Effector memory CD4-positive, alpha-beta T cell (primary cell): ENCODE results near the gene TRIB2.

Experiments used
- DNase-seq, 3 donors: peaks; one replicate each; pipeline ENCODE4 v3.0.0-alpha.2; 2020
- H3K27ac ChIP-seq: 2 replicates; pipeline ENCODE4 v1.7.0; 2013; ENCODE audit warnings: mild to moderate bottlenecking, low read length, moderate library complexity; ENCODE audit not compliant: insufficient read depth, poor library complexity, severe bottlenecking
- H3K27me3 ChIP-seq: replicated peaks from 2 replicates; pipeline ENCODE4 v1.7.0; 2013; ENCODE audit warnings: mild to moderate bottlenecking, low read length; ENCODE audit not compliant: insufficient read depth, control insufficient read depth, poor library complexity, severe bottlenecking
- H3K36me3 ChIP-seq: 2 replicates; pipeline ENCODE4 v1.7.0; 2013; ENCODE audit warnings: mild to moderate bottlenecking, low read length, moderate library complexity; ENCODE audit not compliant: control insufficient read depth, insufficient read depth
- H3K4me1 ChIP-seq: 2 replicates; pipeline ENCODE4 v1.7.0; 2013; ENCODE audit warnings: low read length, mild to moderate bottlenecking; ENCODE audit not compliant: control insufficient read depth, insufficient read depth, poor library complexity, severe bottlenecking
- H3K4me3 ChIP-seq: 2 replicates; pipeline ENCODE4 v1.7.0; 2013; ENCODE audit warnings: low read length, low read depth, mild to moderate bottlenecking; ENCODE audit not compliant: insufficient read depth, poor library complexity, severe bottlenecking
- H3K9me3 ChIP-seq: 2 replicates; pipeline ENCODE4 v1.7.0; 2013; ENCODE audit warnings: mild to moderate bottlenecking, low read length, moderate library complexity; ENCODE audit not compliant: control insufficient read depth
- total RNA-seq, 3 donors: gene quantifications; one replicate each; lab custom pipeline; 2026; lab: John Stamatoyannopoulos, UW

TRIB2 gene
- 117 to 202 (median 159) reads per million in 3 donors for total RNA-seq

DNA sequence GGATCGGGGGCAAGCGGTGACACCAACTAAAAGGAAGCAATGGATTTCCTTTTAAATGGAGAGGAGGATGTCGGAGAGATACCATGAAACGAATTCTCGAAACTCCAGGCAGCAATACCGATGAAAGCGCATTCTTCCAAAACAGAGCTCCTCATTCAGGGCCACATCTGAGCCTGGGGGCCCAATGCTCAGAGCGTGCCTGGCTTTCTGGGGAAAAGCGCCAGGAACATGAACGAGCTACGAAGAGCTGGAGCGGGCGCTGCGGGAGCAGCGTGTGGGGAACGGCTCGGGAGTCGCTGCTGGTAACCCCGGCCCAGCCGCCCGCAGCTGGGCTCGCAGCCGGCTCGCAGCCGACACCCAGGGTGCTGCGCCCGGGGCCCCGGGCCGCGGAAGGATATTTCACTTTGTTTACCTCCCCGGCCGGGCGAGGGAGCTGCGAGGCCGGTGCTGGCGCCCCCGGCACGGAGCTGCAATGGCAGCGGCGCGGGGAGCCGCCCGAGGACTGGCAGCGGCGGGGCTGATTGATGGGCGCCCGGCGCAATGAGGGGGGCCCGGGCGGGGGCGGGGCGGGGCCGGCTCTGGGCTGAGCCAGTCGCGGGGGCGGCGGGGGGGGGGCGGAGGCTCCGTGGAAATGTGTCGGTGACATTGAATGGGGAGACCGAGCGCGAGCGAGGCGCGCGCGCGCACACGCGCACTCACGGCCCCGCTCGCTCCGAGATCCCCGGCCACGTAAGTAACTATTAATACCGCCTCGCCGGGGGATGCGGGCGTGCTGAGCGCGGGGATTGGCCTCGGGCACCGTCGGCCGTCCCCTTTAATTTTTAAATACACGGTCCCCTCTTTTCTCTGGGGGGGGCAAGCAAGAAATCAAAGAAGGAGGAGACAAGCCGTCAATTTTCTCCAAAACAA, at the start of gene TRIB2:
Gene TRIB2, plus strand, starts transcription at position 655 of the 909 bp plus-strand sequence. CDS start 1,372 bp downstream, outside the sequence.
- H3K27me3 ChIP-seq: no peaks in the 10 kb centered on the region
- DNase-seq: peak; percentile 87 to 93 (median 89)

DNA sequence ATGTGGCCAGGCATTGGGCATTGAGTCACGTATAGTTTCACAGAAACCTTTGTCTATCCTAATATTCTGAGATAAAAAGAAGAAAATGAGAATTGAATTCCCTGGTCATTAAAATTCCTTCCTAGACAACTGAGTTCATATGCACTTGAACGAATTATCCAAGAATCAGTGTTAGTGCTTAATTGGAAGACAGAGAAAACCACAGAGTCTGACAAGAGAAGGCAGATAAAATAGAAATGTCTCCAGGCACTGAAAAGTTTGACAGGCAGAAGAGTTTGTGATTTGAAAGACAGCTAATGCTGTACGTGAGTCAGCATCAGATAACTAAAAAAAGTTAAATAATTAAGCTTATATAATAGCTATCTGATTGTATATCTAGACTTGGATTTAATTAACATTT, 47.7 kb upstream of the TRIB2 start:
- no peaks in the 10 kb centered on the region for H3K36me3 ChIP-seq
- H3K4me1 ChIP-seq: no peaks in the 10 kb centered on the region
- no peak for DNase-seq
- no peak overlapping the region for H3K27ac ChIP-seq
- H3K9me3 ChIP-seq: no peaks in the 10 kb centered on the region
- no peaks in the 10 kb centered on the region for H3K27me3 ChIP-seq
- no peak overlapping the region for H3K4me3 ChIP-seq

More for the DNA sequence above, at the start of gene TRIB2:
- H3K4me3 ChIP-seq: peak within 1 kb of the TSS; percentile 94
- H3K4me1 ChIP-seq: peaks cover 17% of the 10 kb centered on the region
- peak within 1 kb of the TSS; percentile 80 for H3K27ac ChIP-seq
- no peaks in the 10 kb centered on the region for H3K9me3 ChIP-seq
- no peaks in the 10 kb centered on the region for H3K36me3 ChIP-seq

DNA sequence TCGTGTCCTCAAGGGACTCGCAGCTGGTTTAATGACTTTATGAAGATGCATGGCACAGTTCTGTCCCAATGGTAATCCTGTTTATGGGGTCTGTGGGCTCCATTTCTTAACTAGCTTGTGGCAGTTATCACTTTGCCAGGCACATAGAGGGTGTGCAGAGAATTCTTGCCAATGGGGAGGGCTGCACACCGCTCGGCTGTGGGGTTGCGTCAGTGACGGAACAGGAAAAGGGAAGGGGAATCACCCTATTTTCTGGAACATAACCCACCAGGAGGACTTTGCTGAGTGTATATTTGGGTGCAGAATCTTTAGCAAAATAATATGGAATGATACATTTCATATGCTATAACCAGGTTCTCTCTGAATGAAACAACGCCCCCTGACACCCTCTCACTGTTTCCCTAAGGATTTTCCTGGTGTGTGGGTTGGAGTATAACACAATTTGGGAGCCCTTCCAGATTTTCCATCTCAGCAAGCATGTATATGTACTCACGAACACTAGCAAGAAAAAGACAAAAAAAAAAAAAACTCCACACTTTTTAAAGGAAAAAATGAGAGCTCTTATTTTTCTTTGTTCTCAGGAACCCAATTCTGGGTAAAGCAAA, 43.9 kb upstream of the TRIB2 start:
- Histone ChIP-seq H3K27ac (no peak overlapping the region), H3K36me3 (no peaks in the 10 kb centered on the region), H3K4me3 (no peak overlapping the region), H3K9me3 (no peaks in the 10 kb centered on the region), H3K4me1 (no peaks in the 10 kb centered on the region), H3K27me3 (no peaks in the 10 kb centered on the region)
- DNase-seq: no peak

DNA sequence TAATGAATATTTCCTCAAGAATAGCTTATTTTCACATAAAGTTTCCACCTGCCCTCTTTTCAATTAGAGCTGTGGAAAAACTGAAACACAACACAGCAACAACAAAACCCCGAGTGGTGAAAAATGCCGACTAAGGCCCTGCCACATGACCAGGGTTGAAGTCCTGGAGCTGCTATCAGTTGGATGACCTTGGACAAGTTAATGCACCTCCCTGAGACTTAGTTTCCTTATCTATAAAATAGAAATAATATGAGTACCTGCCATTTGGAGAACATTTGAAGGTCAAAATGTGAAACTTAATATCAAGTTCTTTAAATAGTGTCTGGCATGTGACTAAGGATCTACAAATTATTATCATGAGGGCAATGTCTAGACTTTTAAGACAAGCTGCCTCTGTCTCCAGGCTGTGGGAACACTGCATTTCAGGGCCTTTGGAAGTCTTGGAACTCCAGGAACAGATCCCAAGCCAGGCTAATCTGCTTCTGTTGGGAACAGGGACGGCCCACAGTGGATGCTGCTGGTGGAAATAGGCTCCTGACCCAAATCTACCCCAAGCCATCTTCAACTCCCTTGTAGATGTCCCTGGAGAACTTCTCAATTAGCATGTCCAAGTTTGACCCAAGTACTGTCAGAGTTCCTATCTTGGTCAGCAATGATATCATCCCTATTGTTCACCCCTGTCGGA, 42.0 kb upstream of the TRIB2 start:
- H3K4me3 ChIP-seq: no peak overlapping the region
- no peaks in the 10 kb centered on the region for H3K4me1 ChIP-seq
- no peaks in the 10 kb centered on the region for H3K36me3 ChIP-seq
- no peak for DNase-seq
- no peaks in the 10 kb centered on the region for H3K9me3 ChIP-seq
- H3K27ac ChIP-seq: no peak overlapping the region
- no peaks in the 10 kb centered on the region for H3K27me3 ChIP-seq

DNA sequence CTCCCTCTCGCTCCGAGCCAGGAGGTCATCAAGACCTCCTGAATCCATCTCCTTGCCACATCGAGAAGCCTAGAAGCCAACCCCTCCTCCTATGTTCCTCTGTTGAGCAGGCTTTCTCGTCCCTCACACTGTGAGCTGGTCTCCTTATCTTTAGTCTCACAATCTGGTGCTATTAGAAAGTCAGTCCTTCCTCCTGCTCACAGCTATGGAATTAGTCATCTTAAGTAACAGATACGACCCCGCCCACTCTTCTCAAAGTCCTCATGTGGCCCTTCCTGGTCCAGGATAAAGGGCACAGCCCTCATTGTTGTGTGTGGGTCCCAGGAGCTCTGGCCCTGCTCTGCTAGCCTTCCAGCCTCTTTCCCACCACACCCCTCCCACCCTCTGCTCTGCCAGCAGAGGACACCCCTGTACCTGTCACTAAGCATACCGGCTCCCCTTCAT, 41.4 kb upstream of the TRIB2 start:
- H3K36me3 ChIP-seq: no peaks in the 10 kb centered on the region
- H3K4me1 ChIP-seq: no peaks in the 10 kb centered on the region
- H3K4me3 ChIP-seq: no peak overlapping the region
- no peaks in the 10 kb centered on the region for H3K27me3 ChIP-seq
- no peak overlapping the region for H3K27ac ChIP-seq
- no peaks in the 10 kb centered on the region for H3K9me3 ChIP-seq
- DNase-seq: no peak

DNA sequence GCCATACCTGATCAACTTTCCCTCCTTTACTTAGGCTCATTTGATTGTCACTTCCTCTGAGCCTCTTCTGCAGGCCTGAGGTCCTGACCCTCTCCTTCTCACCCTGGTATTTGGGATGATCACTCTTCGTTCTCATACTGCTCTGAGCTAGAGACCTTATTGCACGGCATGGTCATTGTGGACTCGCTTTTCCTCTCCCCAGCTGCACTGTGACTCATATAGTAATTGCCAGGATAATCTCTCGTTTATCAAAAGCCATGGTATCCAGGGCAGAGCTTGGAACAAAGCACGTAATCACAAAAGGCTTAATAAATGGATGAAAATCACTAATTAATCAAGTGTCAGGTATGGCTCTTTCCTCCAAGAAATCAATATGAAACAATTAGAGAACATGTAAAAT, 40.9 kb upstream of the TRIB2 start:
- Histone ChIP-seq H3K9me3 (no peaks in the 10 kb centered on the region), H3K4me3 (no peak overlapping the region), H3K36me3 (no peaks in the 10 kb centered on the region), H3K27ac (no peak overlapping the region), H3K4me1 (no peaks in the 10 kb centered on the region), H3K27me3 (no peaks in the 10 kb centered on the region)
- DNase-seq: no peak

GRCh38 chr2:12676771-12677170, 40.0 kb upstream of the TRIB2 start:
- Histone ChIP-seq H3K36me3 (no peaks in the 10 kb centered on the region), H3K4me3 (no peak overlapping the region), H3K27me3 (no peaks in the 10 kb centered on the region), H3K27ac (no peak overlapping the region), H3K9me3 (no peaks in the 10 kb centered on the region), H3K4me1 (no peaks in the 10 kb centered on the region)
- DNase-seq: no peak

DNA sequence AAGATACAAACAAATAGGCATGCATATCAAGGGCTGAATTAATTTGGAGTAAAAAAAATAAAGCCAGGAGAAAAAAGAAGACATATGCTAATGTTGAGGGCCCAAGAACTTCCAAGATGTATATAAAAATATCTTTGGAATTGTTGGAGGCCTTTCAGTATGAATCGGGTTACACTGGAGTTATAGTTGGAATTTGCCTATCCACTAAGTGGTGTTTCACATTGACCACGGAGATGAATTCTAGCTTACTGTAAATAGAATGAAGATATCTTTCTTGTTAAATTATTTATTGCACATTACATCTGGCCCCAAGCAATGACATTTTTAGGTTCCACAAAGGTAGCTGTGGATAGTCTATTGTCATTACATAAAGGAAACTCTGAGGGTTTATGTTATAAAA, 38.5 kb upstream of the TRIB2 start:
- Histone ChIP-seq H3K4me1 (no peaks in the 10 kb centered on the region), H3K9me3 (no peaks in the 10 kb centered on the region), H3K4me3 (no peak overlapping the region), H3K36me3 (no peaks in the 10 kb centered on the region), H3K27me3 (no peaks in the 10 kb centered on the region), H3K27ac (no peak overlapping the region)
- DNase-seq: no peak

DNA sequence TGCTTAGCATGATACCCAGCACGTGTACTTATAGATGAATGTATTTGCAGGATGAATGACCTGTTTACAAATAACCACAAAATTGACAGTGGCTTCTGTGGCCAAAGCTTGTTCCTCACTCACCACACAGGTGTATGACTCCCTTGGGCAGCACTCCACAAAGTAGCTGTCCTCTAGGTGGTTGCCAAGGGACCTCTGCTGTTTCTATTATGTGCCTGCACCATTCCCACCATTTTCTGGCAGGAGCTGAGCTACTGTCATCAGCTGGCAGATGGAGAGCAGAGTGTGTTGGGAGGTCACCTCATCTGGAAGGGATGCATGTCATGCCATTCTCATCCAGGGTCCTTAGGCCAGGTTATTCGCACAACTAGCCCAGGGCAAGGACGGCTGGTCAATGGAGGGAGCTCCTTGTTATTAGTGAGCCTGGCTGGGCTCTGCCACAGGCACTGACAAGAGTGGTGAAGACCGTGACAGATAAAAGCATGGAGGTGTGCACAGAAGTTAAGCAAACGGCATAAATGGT, 37.1 kb upstream of the TRIB2 start:
- Histone ChIP-seq H3K9me3 (no peaks in the 10 kb centered on the region), H3K27me3 (no peaks in the 10 kb centered on the region), H3K27ac (no peak overlapping the region), H3K36me3 (no peaks in the 10 kb centered on the region), H3K4me3 (no peak overlapping the region), H3K4me1 (no peaks in the 10 kb centered on the region)
- DNase-seq: no peak
